Mammary epithelial cell (primary cell): ENCODE measurements around the gene STK32C.

Experiments used
- CTCF ChIP-seq, 2 donors: IDR thresholded peaks in 1 of 2; conservative IDR thresholded peaks in 1 of 2; 2 replicates each; pipeline ENCODE4 v1.5.1; 2011 to 2012; ENCODE audit warnings: inconsistent platforms in 2 of 2, low read length in 2 of 2, mild to moderate bottlenecking in 2 of 2, control low read depth in 1 of 2, low read depth in 1 of 2; ENCODE audit not compliant: insufficient read depth in 1 of 2; ENCODE audit errors: extremely low read depth in 1 of 2
- EZH2 ChIP-seq: IDR thresholded peaks from 2 replicates; pipeline ENCODE4 v1.6.1; 2012; ENCODE audit warnings: low read length, inconsistent platforms, borderline replicate concordance

GRCh38 chr10:132175907-132176581, 131.7 kb downstream of the STK32C start:
- TF ChIP-seq EZH2 = no peak
- TF ChIP-seq CTCF (conservative IDR thresholded peaks at IDR 0.05 in 1 of 2, IDR thresholded peaks at IDR 0.05 in 1 of 2; ENCODE audit: extremely low read depth in 1 of 2, insufficient read depth in 1 of 2, low read depth in 1 of 2, low read length in 2 of 2) = no peak
